Epidermal melanocyte (primary cell): Measurements from ENCODE around the gene RUBCN.
"Not testable (repeated sequence)": the region's sequence is repeated elsewhere in the genome, so short reads cannot be mapped to it uniquely, and the experiment has no call there.

Experiments used
- DNase-seq: peaks from one replicate; pipeline ENCODE4 v3.0.0; 2011; ENCODE audit warnings: low spot score; ENCODE audit not compliant: insufficient read length

Gene RUBCN

GRCh38 chr3:197734667-197735318, 1.9 kb downstream of the RUBCN start:
- DNase-seq, result no peak

- no peak for DNase-seq
These were observed 3.7 kb downstream of the RUBCN start for GRCh38 chr3:197733042-197733441.

GRCh38 chr3:197731483-197731882, 5.2 kb downstream of the RUBCN start:
- not testable (repeated sequence) for DNase-seq

GRCh38 chr3:197730770-197731169, 5.9 kb downstream of the RUBCN start:
- not testable (repeated sequence) for DNase-seq

GRCh38 chr3:197730200-197730599, 6.5 kb downstream of the RUBCN start:
- DNase-seq, result no peak

GRCh38 chr3:197728487-197728886, 8.2 kb downstream of the RUBCN start:
- no peak for DNase-seq

- DNase-seq, result not testable (repeated sequence)
These were observed 8.8 kb downstream of the RUBCN start for GRCh38 chr3:197727878-197728277.

GRCh38 chr3:197722734-197723133, 14.0 kb downstream of the RUBCN start:
- DNase-seq, result no peak

GRCh38 chr3:197720694-197721093, 16.0 kb downstream of the RUBCN start:
- no peak for DNase-seq

GRCh38 chr3:197718891-197719290, 17.8 kb downstream of the RUBCN start:
- DNase-seq, result no peak

GRCh38 chr3:197714251-197714650, 22.5 kb downstream of the RUBCN start:
- DNase-seq, result no peak

GRCh38 chr3:197713477-197713822, 23.3 kb downstream of the RUBCN start:
- no peak for DNase-seq

- peak; percentile 45 for DNase-seq
These were observed 24.6 kb downstream of the RUBCN start for GRCh38 chr3:197711973-197712707.

- DNase-seq, result not testable (repeated sequence)
These were observed 25.7 kb downstream of the RUBCN start for GRCh38 chr3:197710965-197711364.

GRCh38 chr3:197709135-197709534, 27.6 kb downstream of the RUBCN start:
- no peak for DNase-seq

- DNase-seq, result no peak
These were observed 30.0 kb downstream of the RUBCN start for GRCh38 chr3:197706658-197707057.

- DNase-seq, result no peak
These were observed 34.9 kb downstream of the RUBCN start for GRCh38 chr3:197701841-197702240.

- no peak for DNase-seq
These were observed 36.6 kb downstream of the RUBCN start for GRCh38 chr3:197700095-197700494.

GRCh38 chr3:197697355-197697754, 39.3 kb downstream of the RUBCN start:
- no peak for DNase-seq

GRCh38 chr3:197694251-197694650, 42.5 kb downstream of the RUBCN start:
- no peak for DNase-seq

- DNase-seq, result no peak
These were observed 44.1 kb downstream of the RUBCN start for GRCh38 chr3:197692641-197693040.

- DNase-seq, result no peak
These were observed 46.0 kb downstream of the RUBCN start for GRCh38 chr3:197690754-197691153.

GRCh38 chr3:197687570-197687969, 49.1 kb downstream of the RUBCN start:
- no peak for DNase-seq
